K562 (cell line): ENCODE data around the gene METTL25B. TPM values are rescaled to one million over a fixed set of nuclear protein-coding genes. Genes with fewer than 3 reads are reported as not detected.
A peak's percentile ranks its signal among the peaks of the same experiment; 100 is the strongest.

ENCODE experiments used
- BCOR ChIP-seq: fragments of 450-650 bp; IDR thresholded peaks from 2 replicates; pipeline ENCODE4 v1.6.1; 2016
- BRF2 ChIP-seq: IDR thresholded peaks from 3 replicates; pipeline ENCODE4 v1.6.1; 2011; ENCODE audit warnings: borderline replicate concordance, mild to moderate bottlenecking; ENCODE audit not compliant: insufficient read length, insufficient read depth
- ETV5 ChIP-seq: sonication (generic); formaldehyde crosslinking; IDR thresholded peaks from 2 replicates; pipeline ENCODE4 v1.4.0; 2020; ENCODE audit warnings: low read depth, mild to moderate bottlenecking, missing genetic modification reagents
- ETV6 ChIP-seq, 3 experiments: fragments of 150-350 bp in 1 of 3; sonication (generic) in 1 of 3; formaldehyde crosslinking in 1 of 3; IDR thresholded peaks; 2 replicates each; pipeline versions ENCODE4 v1.6.1 to v1.8.0; 2014 to 2022; ENCODE audit warnings: borderline replicate concordance in 2 of 3, low read depth in 2 of 3, antibody characterized with exemption in 1 of 3, low read length in 1 of 3, mild to moderate bottlenecking in 1 of 3, missing genetic modification reagents in 1 of 3
- MLLT1 ChIP-seq, 2 experiments: fragments of 450-650 bp; IDR thresholded peaks; 2 replicates each; pipeline ENCODE4 v1.6.1; 2016
- NKRF ChIP-seq: fragments of 450-650 bp; IDR thresholded peaks from 2 replicates; pipeline ENCODE4 v1.6.1; 2016; ENCODE audit warnings: borderline replicate concordance
- SLC30A9 ChIP-seq: fragments of 250-450 bp; sonication (Bioruptor Pico); IDR thresholded peaks from 2 replicates; pipeline ENCODE4 v1.8.0; 2022; ENCODE audit warnings: mild to moderate bottlenecking, moderate library complexity
- STAT5A ChIP-seq: IDR thresholded peaks from 2 replicates; pipeline ENCODE4 v1.6.1; 2012; ENCODE audit warnings: low read length, inconsistent platforms, borderline replicate concordance
- TEAD1 ChIP-seq, 2 experiments: fragments of 450-650 bp in 1 of 2; sonication (generic) in 1 of 2; formaldehyde crosslinking; IDR thresholded peaks; 2 replicates each; pipeline versions ENCODE4 v1.4.0 to v1.8.0; 2020 to 2022; ENCODE audit warnings: mild to moderate bottlenecking in 2 of 2, missing genetic modification reagents in 1 of 2
- TRIM25 ChIP-seq: fragments of 450-650 bp; IDR thresholded peaks from 2 replicates; pipeline ENCODE4 v1.7.0; 2016; ENCODE audit warnings: borderline replicate concordance
- VEZF1 ChIP-seq: fragments of 200-800 bp; sonication (Bioruptor generic); IDR thresholded peaks from 2 replicates; pipeline ENCODE4 v1.6.1; 2017; ENCODE audit warnings: missing genetic modification characterization, missing compliant biosample characterization
- ZBTB26 ChIP-seq: fragments of 450-650 bp; formaldehyde crosslinking; IDR thresholded peaks from 2 replicates; pipeline ENCODE4 v1.4.0; 2022; ENCODE audit warnings: missing genetic modification characterization
- ZC3H11A ChIP-seq: IDR thresholded peaks from 2 replicates; pipeline ENCODE4 v1.6.1; 2012; ENCODE audit warnings: low read depth, low read length, improper control_type of control experiment
- polyA plus RNA-seq, 8 experiments: library from polyadenylated mRNA; depleted of rRNA in 4 of 8; stranded (reverse) in 5 of 8; unstranded in 3 of 8; fragments of >200 nt; fragmentation: Nextera tagmentation in 2 of 8; fragmentation: Illumina TruSeq in 1 of 8; extraction: Ambion mirVana in 2 of 8; extraction: Trizol in 1 of 8; gene quantifications; 2 replicates each; pipeline versions ENCODE4 v1.2.1 to v1.2.3, GENCODE V29; 2011 to 2014; ENCODE audit warnings: inconsistent platforms in 1 of 8, missing spikeins in 1 of 8
- total RNA-seq, 7 experiments: library from RNA; depleted of rRNA in 6 of 7; stranded (reverse); fragments of >200 nt in 6 of 7; fragmentation: Illumina TruSeq in 2 of 7; extraction: Trizol in 2 of 7; gene quantifications; 2 replicates each; pipeline versions ENCODE4 v1.2.1 to v1.2.3, GENCODE V29; 2011 to 2021; ENCODE audit warnings: low replicate concordance in 1 of 7

METTL25B gene
- total and polyA plus RNA-seq, 9 of the 15 experiments (the other 6 are each of a cell fraction or from before 2014, with no cell fraction given): 7.7 to 48.3 (median 33.1) TPM

- TF ChIP-seq VEZF1 (CRISPR knock-in tag) (no peak), BRF2 (no peak), ETV5 (CRISPR knock-in tag) (0 out of 2 replicates have a peak, but pooled peaks have one; percentile 35), ETV6 (IDR thresholded peaks at IDR 0.05; ENCODE audit: borderline replicate concordance in 1 of 2, low read depth in 2 of 2, low read length in 1 of 2) (no peak), ETV6 (CRISPR knock-in tag; IDR thresholded peaks at IDR 0.05; ENCODE audit: borderline replicate concordance) (no peak), STAT5A (peak; percentile 41; the same call in 1 of the 2 replicates), TEAD1 (CRISPR knock-in tag; IDR thresholded peaks at IDR 0.05) (0 out of 4 replicates have a peak, but pooled peaks of 1 of the 2 experiments have one; percentile 60), ZBTB26 (CRISPR knock-in tag) (no peak), NKRF (no peak), MLLT1 (IDR thresholded peaks at IDR 0.05) (no peak), SLC30A9 (CRISPR knock-in tag) (no peak), BCOR (no peak), TRIM25 (no peak), ZC3H11A (no peak)
These were observed 44.6 kb downstream of the METTL25B start (continued) for GRCh38 chr1:156772728-156773497.
